Smooth muscle cell (in vitro differentiated cells): ENCODE data around the gene PTPDC1. TPM values are rescaled to one million over a fixed set of nuclear protein-coding genes. Genes with fewer than 3 reads are reported as not detected.

Source experiments
- DNase-seq: peaks from one replicate; lab custom pipeline; 2025; ENCODE audit not compliant: unreplicated experiment; lab: John Stamatoyannopoulos, UW
- H2AFZ ChIP-seq: fragments of 200-600 bp; sonication (generic); 2 replicates; pipeline ENCODE4 v1.6.0; 2016; ENCODE audit warnings: antibody characterized with exemption, low read depth, mild to moderate bottlenecking
- H3F3A ChIP-seq: fragments of 200-600 bp; sonication (generic); 2 replicates; pipeline ENCODE4 v1.6.0; 2017; ENCODE audit warnings: antibody characterized with exemption, low read depth
- H3K27ac ChIP-seq: fragments of 200-600 bp; sonication (generic); 2 replicates; pipeline ENCODE4 v1.5.1; 2016; ENCODE audit warnings: low read depth, mild to moderate bottlenecking
- H3K27me3 ChIP-seq: fragments of 200-600 bp; sonication (generic); 2 replicates; pipeline ENCODE4 v1.6.1; 2016; ENCODE audit warnings: low read depth, mild to moderate bottlenecking
- H3K36me3 ChIP-seq: fragments of 200-600 bp; sonication (generic); 2 replicates; pipeline ENCODE4 v1.5.1; 2016; ENCODE audit warnings: low read depth
- H3K4me1 ChIP-seq: fragments of 200-600 bp; sonication (generic); 2 replicates; pipeline ENCODE4 v1.5.1; 2016; ENCODE audit warnings: low read depth
- H3K4me2 ChIP-seq: fragments of 200-600 bp; sonication (generic); 2 replicates; pipeline ENCODE4 v1.6.0; 2016; ENCODE audit warnings: mild to moderate bottlenecking
- H3K4me3 ChIP-seq: fragments of 200-600 bp; sonication (generic); 2 replicates; pipeline ENCODE4 v1.5.1; 2016; ENCODE audit warnings: mild to moderate bottlenecking
- H3K79me2 ChIP-seq: fragments of 200-600 bp; sonication (generic); 2 replicates; pipeline ENCODE4 v1.6.0; 2016; ENCODE audit warnings: low read depth, mild to moderate bottlenecking
- H3K9ac ChIP-seq: fragments of 200-600 bp; sonication (generic); 2 replicates; pipeline ENCODE4 v1.6.0; 2016; ENCODE audit warnings: low read depth
- H3K9me3 ChIP-seq: fragments of 200-600 bp; sonication (generic); replicated peaks from 2 replicates; pipeline ENCODE4 v1.5.1; 2016; ENCODE audit warnings: low read depth
- H4K20me1 ChIP-seq: fragments of 200-600 bp; sonication (generic); 2 replicates; pipeline ENCODE4 v1.6.0; 2016; ENCODE audit warnings: low read depth
- WGBS: methylation state at CpG from one replicate; pipeline ENCODE4 v1.1.7; 2016; ENCODE audit warnings: low lambda C conversion rate; 5-methylcytosine and 5-hydroxymethylcytosine counted together
- polyA plus RNA-seq: library from polyadenylated mRNA; unstranded; fragments of >200 nt; fragmentation: Nextera tagmentation; extraction: Ambion mirVana; gene quantifications from 2 replicates; pipeline ENCODE4 v1.2.1, GENCODE V29; 2016
- total RNA-seq: library from RNA; depleted of rRNA; stranded (reverse); fragments of >200 nt; gene quantifications from 2 replicates; pipeline ENCODE4 v1.2.3, GENCODE V29; 2014
- TF ChIP-seq, protein P1 (sequence below): fragments of 200-600 bp; sonication (generic); IDR thresholded peaks from 2 replicates; pipeline ENCODE4 v1.5.1; 2017; ENCODE audit warnings: borderline replicate concordance, mild to moderate bottlenecking, antibody characterized with exemption; ENCODE audit not compliant: insufficient read depth, poor library complexity, severe bottlenecking

PTPDC1 gene
- total and polyA plus RNA-seq, 2 experiments from 2014 or later, result 11.0 to 19.6 TPM

- Histone ChIP-seq H3K4me1 (no peaks in the 10 kb centered on the region), H3F3A (no peaks in the 10 kb centered on the region), H2AFZ (no peak overlapping the region), H3K9ac (no peak overlapping the region), H3K27ac (no peak overlapping the region), H3K27me3 (no peaks in the 10 kb centered on the region), H3K9me3 (no peaks in the 10 kb centered on the region), H3K4me3 (no peak overlapping the region), H3K4me2 (no peak overlapping the region), H3K79me2 (no peaks in the 10 kb centered on the region), H3K36me3 (no peaks in the 10 kb centered on the region), H4K20me1 (no peaks in the 10 kb centered on the region)
- WGBS, result 97% methylated on average over 5 of the region's 5 CpGs
- no peak for DNase-seq
- TF ChIP-seq, protein P1, sequence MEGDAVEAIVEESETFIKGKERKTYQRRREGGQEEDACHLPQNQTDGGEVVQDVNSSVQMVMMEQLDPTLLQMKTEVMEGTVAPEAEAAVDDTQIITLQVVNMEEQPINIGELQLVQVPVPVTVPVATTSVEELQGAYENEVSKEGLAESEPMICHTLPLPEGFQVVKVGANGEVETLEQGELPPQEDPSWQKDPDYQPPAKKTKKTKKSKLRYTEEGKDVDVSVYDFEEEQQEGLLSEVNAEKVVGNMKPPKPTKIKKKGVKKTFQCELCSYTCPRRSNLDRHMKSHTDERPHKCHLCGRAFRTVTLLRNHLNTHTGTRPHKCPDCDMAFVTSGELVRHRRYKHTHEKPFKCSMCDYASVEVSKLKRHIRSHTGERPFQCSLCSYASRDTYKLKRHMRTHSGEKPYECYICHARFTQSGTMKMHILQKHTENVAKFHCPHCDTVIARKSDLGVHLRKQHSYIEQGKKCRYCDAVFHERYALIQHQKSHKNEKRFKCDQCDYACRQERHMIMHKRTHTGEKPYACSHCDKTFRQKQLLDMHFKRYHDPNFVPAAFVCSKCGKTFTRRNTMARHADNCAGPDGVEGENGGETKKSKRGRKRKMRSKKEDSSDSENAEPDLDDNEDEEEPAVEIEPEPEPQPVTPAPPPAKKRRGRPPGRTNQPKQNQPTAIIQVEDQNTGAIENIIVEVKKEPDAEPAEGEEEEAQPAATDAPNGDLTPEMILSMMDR, result no peak
Observed at GRCh38 chr9:94120854-94121376, 36.7 kb downstream of the PTPDC1 start.

DNA sequence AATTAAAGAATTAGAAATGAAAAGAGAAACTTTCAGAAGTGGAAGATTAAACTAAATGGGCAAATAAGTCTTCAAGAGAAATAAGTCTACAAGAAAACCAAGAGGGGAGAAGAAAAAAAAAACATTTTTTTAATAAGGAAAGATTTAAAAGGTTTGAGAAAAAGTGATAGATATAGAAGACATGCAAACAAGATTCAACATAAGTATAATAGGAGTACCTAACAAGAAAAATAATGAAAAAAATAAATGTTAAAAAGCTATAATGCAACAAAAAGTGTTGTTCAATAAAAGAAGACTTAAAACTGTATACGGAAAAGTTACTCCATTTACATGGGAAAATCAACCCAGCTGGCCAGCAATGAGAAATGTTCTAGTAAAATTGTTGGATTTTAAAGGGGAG lies 42.6 kb downstream of the PTPDC1 start:
- TF ChIP-seq, protein P1, result no peak
- no peaks in the 10 kb centered on the region for H3K36me3 ChIP-seq
- no peaks in the 10 kb centered on the region for H3F3A ChIP-seq
- H3K27ac ChIP-seq, result no peak overlapping the region
- H3K9ac ChIP-seq, result no peak overlapping the region
- H2AFZ ChIP-seq, result no peak overlapping the region
- 100% methylated on average over 1 of the region's 1 CpG for WGBS
- H4K20me1 ChIP-seq, result no peaks in the 10 kb centered on the region
- H3K79me2 ChIP-seq, result no peaks in the 10 kb centered on the region
- peaks cover 6% of the 10 kb centered on the region for H3K9me3 ChIP-seq
- H3K4me2 ChIP-seq, result no peak overlapping the region
- no peaks in the 10 kb centered on the region for H3K4me1 ChIP-seq
- DNase-seq, result no peak
- no peaks in the 10 kb centered on the region for H3K27me3 ChIP-seq
- H3K4me3 ChIP-seq, result no peak overlapping the region

DNA sequence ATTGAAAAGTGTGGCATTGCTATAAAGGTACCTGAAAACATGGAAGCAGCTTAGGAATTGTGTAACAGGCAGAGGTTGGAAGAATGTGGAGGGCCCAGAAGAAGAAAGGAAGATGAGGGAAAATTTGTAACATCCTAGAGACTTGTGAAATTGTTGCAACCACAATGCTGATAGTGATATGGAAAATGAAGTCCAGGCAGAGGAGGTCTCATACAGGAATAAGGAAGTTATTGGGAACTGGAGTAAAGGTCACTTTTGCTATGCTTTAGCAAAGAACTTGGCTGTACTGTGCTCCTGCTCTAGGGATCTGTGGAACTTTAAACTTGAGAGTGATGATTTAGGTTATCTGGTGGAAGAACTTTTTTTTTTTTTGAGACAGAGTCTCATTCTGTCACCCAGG lies 43.5 kb downstream of the PTPDC1 start:
- no peak for DNase-seq
- Histone ChIP-seq H3K9ac (no peak overlapping the region), H4K20me1 (no peaks in the 10 kb centered on the region), H3K27ac (no peak overlapping the region), H3F3A (no peaks in the 10 kb centered on the region), H3K9me3 (peaks cover 6% of the 10 kb centered on the region), H3K27me3 (no peaks in the 10 kb centered on the region), H3K79me2 (no peaks in the 10 kb centered on the region), H2AFZ (no peak overlapping the region), H3K4me2 (no peak overlapping the region), H3K4me1 (no peaks in the 10 kb centered on the region), H3K36me3 (no peaks in the 10 kb centered on the region), H3K4me3 (no peak overlapping the region)
- TF ChIP-seq, protein P1, result no peak

DNA sequence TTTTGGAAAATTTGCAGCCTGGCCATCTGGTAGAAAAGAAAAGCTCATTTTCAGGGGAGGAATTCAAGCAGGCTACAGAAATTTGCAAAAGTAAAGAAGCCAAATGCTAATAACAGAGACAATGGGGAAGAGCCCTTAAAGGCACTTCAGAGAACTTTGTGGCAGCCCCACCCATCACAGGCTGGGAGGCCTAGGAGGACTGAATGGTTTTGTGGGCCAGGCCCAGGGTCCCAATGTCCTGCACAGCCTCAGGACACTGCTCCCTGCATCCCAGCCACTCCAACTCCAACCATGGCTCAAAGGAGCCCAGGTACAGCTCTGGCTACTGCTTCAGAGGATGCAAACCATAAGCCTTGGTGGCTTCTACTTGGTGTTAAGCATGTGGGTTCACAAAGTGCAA lies 44.3 kb downstream of the PTPDC1 start:
- Histone ChIP-seq H2AFZ (no peak overlapping the region), H3K79me2 (no peaks in the 10 kb centered on the region), H3F3A (no peaks in the 10 kb centered on the region), H3K4me1 (no peaks in the 10 kb centered on the region), H3K36me3 (no peaks in the 10 kb centered on the region), H3K27me3 (no peaks in the 10 kb centered on the region), H3K27ac (no peak overlapping the region), H3K9ac (no peak overlapping the region), H4K20me1 (no peaks in the 10 kb centered on the region), H3K4me2 (no peak overlapping the region), H3K9me3 (peaks cover 6% of the 10 kb centered on the region), H3K4me3 (no peak overlapping the region)
- no peak for DNase-seq
- TF ChIP-seq, protein P1, result no peak
